ENCODE results near the gene SBK3.
"Not testable (repeated sequence)": the region's sequence is repeated elsewhere in the genome, so short reads cannot be mapped to it uniquely, and the experiment has no call there.

GRCh38 chr19:55582284-55582683, 36.9 kb upstream of the SBK3 start:
- TF ChIP-seq ZNF311 (tag by site-specific recombination; IDR thresholded peaks at IDR 0.05; ENCODE audit: borderline replicate concordance); PATZ1 (tag by site-specific recombination; IDR thresholded peaks at IDR 0.05); ZBTB17 (tag by site-specific recombination; IDR thresholded peaks at IDR 0.05); CTCF (tag by site-specific recombination; IDR thresholded peaks at IDR 0.05); ZFP41 (tag by site-specific recombination; IDR thresholded peaks at IDR 0.05; ENCODE audit: borderline replicate concordance); AEBP2 (tag by site-specific recombination; IDR thresholded peaks at IDR 0.05; ENCODE audit: borderline replicate concordance); ZNF274 (IDR thresholded peaks at IDR 0.05; ENCODE audit: low read length); ZNF274 (tag by site-specific recombination; IDR thresholded peaks at IDR 0.05; ENCODE audit: borderline replicate concordance); ZEB2 (tag by site-specific recombination; IDR thresholded peaks at IDR 0.05); GLI4 (tag by site-specific recombination; IDR thresholded peaks at IDR 0.05); ZNF791 (tag by site-specific recombination; IDR thresholded peaks at IDR 0.05); MYNN (tag by site-specific recombination; IDR thresholded peaks at IDR 0.05; ENCODE audit: borderline replicate concordance); ZBTB7A (tag by site-specific recombination; IDR thresholded peaks at IDR 0.05; ENCODE audit: low read depth); PRDM6 (tag by site-specific recombination; IDR thresholded peaks at IDR 0.05); ZNF24 (tag by site-specific recombination; IDR thresholded peaks at IDR 0.05): not testable (repeated sequence)
